TTC549 (cell line): Measurements from ENCODE around the gene TMEM237.
"Not testable (repeated sequence)": the region's sequence is repeated elsewhere in the genome, so short reads cannot be mapped to it uniquely, and the experiment has no call there.

ENCODE experiments used
- FAIRE-seq: peaks from 2 replicates; lab custom pipeline; 2012; peaks lifted over from hg19 to GRCh38; lab: Jason Lieb, UNC

Gene TMEM237

GRCh38 chr2:201643216-201643890 lies at the start of gene TMEM237:
Gene TMEM237 (minus strand): TSS chr2:201643503. CDS start chr2:201643400, 103 bp downstream.
- FAIRE-seq, result no peak

GRCh38 chr2:201685156-201685555 lies 41.9 kb upstream of the TMEM237 start:
- no peak for FAIRE-seq

- no peak for FAIRE-seq
These were observed 37.4 kb upstream of the TMEM237 start for GRCh38 chr2:201680743-201681142.

- FAIRE-seq, result no peak
These were observed 35.1 kb upstream of the TMEM237 start for GRCh38 chr2:201678401-201678800.

GRCh38 chr2:201675454-201675853 lies 32.2 kb upstream of the TMEM237 start:
- FAIRE-seq, result no peak

- no peak for FAIRE-seq
These were observed 31.5 kb upstream of the TMEM237 start for GRCh38 chr2:201674794-201675193.

GRCh38 chr2:201674298-201674697 lies 31.0 kb upstream of the TMEM237 start:
- FAIRE-seq, result no peak

- FAIRE-seq, result no peak
These were observed 30.2 kb upstream of the TMEM237 start for GRCh38 chr2:201673546-201673945.

GRCh38 chr2:201671205-201671604 lies 27.9 kb upstream of the TMEM237 start:
- not testable (repeated sequence) for FAIRE-seq

- FAIRE-seq, result no peak
These were observed 26.6 kb upstream of the TMEM237 start for GRCh38 chr2:201669865-201670264.

- no peak for FAIRE-seq
These were observed 25.2 kb upstream of the TMEM237 start for GRCh38 chr2:201668402-201668910.

GRCh38 chr2:201664334-201664733 lies 21.0 kb upstream of the TMEM237 start:
- no peak for FAIRE-seq

GRCh38 chr2:201661366-201661765 lies 18.1 kb upstream of the TMEM237 start:
- FAIRE-seq, result no peak

GRCh38 chr2:201660293-201660895 lies 17.1 kb upstream of the TMEM237 start:
- FAIRE-seq, result no peak

GRCh38 chr2:201656740-201657139 lies 13.4 kb upstream of the TMEM237 start:
- no peak for FAIRE-seq

- FAIRE-seq, result no peak
These were observed 12.8 kb upstream of the TMEM237 start for GRCh38 chr2:201656102-201656501.

GRCh38 chr2:201654616-201655384 lies 11.5 kb upstream of the TMEM237 start:
- FAIRE-seq, result no peak

GRCh38 chr2:201653221-201653620 lies 9.9 kb upstream of the TMEM237 start:
- FAIRE-seq, result no peak

GRCh38 chr2:201649442-201649841 lies 6.1 kb upstream of the TMEM237 start:
- FAIRE-seq, result no peak

GRCh38 chr2:201647431-201647830 lies 4.1 kb upstream of the TMEM237 start:
- no peak for FAIRE-seq

GRCh38 chr2:201644001-201644400 lies 698 bp upstream of the TMEM237 start:
- FAIRE-seq, result no peak

- FAIRE-seq, result no peak
These were observed 606 bp downstream of the TMEM237 start for GRCh38 chr2:201642579-201643215.
